OCI-LY1 (cell line): ENCODE measurements around the gene SRRM5.

ENCODE experiments used
- H2AFZ ChIP-seq: fragments of 200-600 bp; sonication (generic), shearing (Covaris generic); 2 replicates; pipeline ENCODE4 v1.6.0; 2014; ENCODE audit warnings: antibody characterized with exemption, mild to moderate bottlenecking, low read length
- H3F3A ChIP-seq: fragments of 200-600 bp; sonication (generic), shearing (Covaris generic); 2 replicates; pipeline ENCODE4 v1.6.0; 2014; ENCODE audit warnings: mild to moderate bottlenecking, antibody characterized with exemption, low read length, moderate library complexity; ENCODE audit not compliant: insufficient read depth
- H3K27ac ChIP-seq: fragments of 200-600 bp; sonication (generic); 2 replicates; pipeline ENCODE4 v1.5.1; 2014; ENCODE audit warnings: low read length, mixed run types, mild to moderate bottlenecking, low read depth; ENCODE audit not compliant: poor library complexity, severe bottlenecking
- H3K27me3 ChIP-seq: fragments of 200-600 bp; sonication (generic); 2 replicates; pipeline ENCODE4 v1.6.0; 2014; ENCODE audit warnings: antibody characterized with exemption, mild to moderate bottlenecking, low read length, moderate library complexity; ENCODE audit not compliant: insufficient read depth
- H3K36me3 ChIP-seq: fragments of 200-600 bp; sonication (generic); 2 replicates; pipeline ENCODE4 v1.6.1; 2014; ENCODE audit warnings: mild to moderate bottlenecking, antibody characterized with exemption, low read length, moderate library complexity, mixed read lengths; ENCODE audit not compliant: insufficient read depth
- H3K4me1 ChIP-seq: fragments of 200-600 bp; sonication (generic); 2 replicates; pipeline ENCODE4 v1.5.1; 2014; ENCODE audit warnings: mild to moderate bottlenecking, low read length, moderate library complexity; ENCODE audit not compliant: insufficient read depth, severe bottlenecking
- H3K4me2 ChIP-seq: fragments of 200-600 bp; sonication (generic), shearing (Covaris generic); 2 replicates; pipeline ENCODE4 v1.6.1; 2014; ENCODE audit warnings: low read length
- H3K4me3 ChIP-seq: fragments of 200-600 bp; sonication (generic); 2 replicates; pipeline ENCODE4 v1.5.1; 2014; ENCODE audit warnings: low read length, low read depth, mild to moderate bottlenecking, mixed read lengths; ENCODE audit not compliant: poor library complexity, severe bottlenecking
- H3K79me2 ChIP-seq: fragments of 200-600 bp; shearing (Covaris generic); 2 replicates; pipeline ENCODE4 v1.6.1; 2016; ENCODE audit warnings: mixed run types, low read length, mixed read lengths; ENCODE audit not compliant: insufficient read depth
- H3K9ac ChIP-seq: fragments of 200-600 bp; sonication (generic), shearing (Covaris generic); 2 replicates; pipeline ENCODE4 v1.6.1; 2014; ENCODE audit warnings: mild to moderate bottlenecking, low read length, mixed read lengths
- H3K9me2 ChIP-seq: fragments of 200-600 bp; sonication (generic), shearing (Covaris generic); 2 replicates; pipeline ENCODE4 v1.6.1; 2014; ENCODE audit warnings: low read depth, mild to moderate bottlenecking, low read length, mixed read lengths
- H3K9me3 ChIP-seq: fragments of 200-600 bp; shearing (Covaris generic); 2 replicates; pipeline ENCODE4 v1.6.1; 2014; ENCODE audit warnings: low read length, mixed read lengths
- H4K20me1 ChIP-seq: fragments of 200-600 bp; sonication (generic), shearing (Covaris generic); 2 replicates; pipeline ENCODE4 v1.6.0; 2016; ENCODE audit warnings: mild to moderate bottlenecking, low read length; ENCODE audit not compliant: insufficient read depth
- CTCF ChIP-seq: fragments of 200-600 bp; sonication (generic), shearing (Covaris generic); IDR thresholded peaks from 2 replicates; pipeline ENCODE4 v1.5.1; 2017; ENCODE audit warnings: mild to moderate bottlenecking, antibody characterized with exemption, low read length, moderate library complexity, mixed read lengths
- EZH2 ChIP-seq: fragments of 200-600 bp; sonication (generic), shearing (Covaris generic); IDR thresholded peaks from 2 replicates; pipeline ENCODE4 v1.8.0; 2017; ENCODE audit warnings: borderline replicate concordance, mixed run types, mild to moderate bottlenecking, antibody characterized with exemption, low read length, moderate library complexity, mixed read lengths

Gene SRRM5

DNA sequence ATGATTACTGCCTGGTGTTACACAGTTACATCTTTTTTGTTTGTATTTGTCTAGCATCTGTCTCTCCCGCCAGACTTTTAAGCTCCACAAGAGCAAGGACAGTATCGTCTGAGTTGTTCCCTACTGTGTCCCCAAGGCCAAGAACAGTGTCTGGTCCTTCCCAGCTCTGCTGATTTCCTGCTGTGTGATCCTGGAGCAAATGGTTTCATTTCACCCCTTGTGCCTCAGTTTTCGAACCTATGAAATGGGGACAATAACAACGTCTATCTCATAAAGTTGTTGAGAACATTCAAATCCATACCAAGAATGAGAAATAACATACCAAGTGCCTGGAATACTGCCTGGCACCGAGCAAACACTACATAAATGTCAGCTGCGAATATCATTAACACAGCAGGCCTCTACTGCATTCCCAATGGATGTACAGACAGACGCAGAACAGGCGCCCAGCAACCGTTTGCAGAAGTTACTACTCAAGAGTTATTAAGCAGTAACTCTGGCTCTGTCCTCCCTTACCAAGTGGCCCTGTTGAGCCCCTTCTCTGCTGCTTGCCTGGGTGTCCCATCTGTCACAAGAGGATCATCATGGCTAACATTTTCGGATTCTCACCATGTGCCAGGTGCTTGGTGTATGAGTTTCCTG lies 48.0 kb upstream of the SRRM5 start:
- H3K9ac ChIP-seq = no peak overlapping the region
- no peaks in the 10 kb centered on the region for H3K79me2 ChIP-seq
- no peaks in the 10 kb centered on the region for H3K9me2 ChIP-seq
- no peak for TF ChIP-seq CTCF
- TF ChIP-seq EZH2 = no peak
- peak overlapping the region; percentile 72 for H3K27ac ChIP-seq
- H3K4me3 ChIP-seq = no peak overlapping the region
- H4K20me1 ChIP-seq = no peaks in the 10 kb centered on the region
- no peak overlapping the region for H3K4me2 ChIP-seq
- H3K9me3 ChIP-seq = no peaks in the 10 kb centered on the region
- no peaks in the 10 kb centered on the region for H3F3A ChIP-seq
- peaks cover 14% of the 10 kb centered on the region; the same call in 1 of the 2 replicates for H3K36me3 ChIP-seq
- H3K27me3 ChIP-seq = no peaks in the 10 kb centered on the region
- peaks cover 28% of the 10 kb centered on the region for H3K4me1 ChIP-seq
- H2AFZ ChIP-seq = no peak overlapping the region

- no peaks in the 10 kb centered on the region for H3K27me3 ChIP-seq
- H3K36me3 ChIP-seq = peaks cover 14% of the 10 kb centered on the region; the same call in 1 of the 2 replicates
- no peak overlapping the region for H3K4me2 ChIP-seq
- no peak overlapping the region for H3K4me3 ChIP-seq
- TF ChIP-seq EZH2 (no peak), CTCF (no peak)
- no peak overlapping the region for H2AFZ ChIP-seq
- no peaks in the 10 kb centered on the region for H3K79me2 ChIP-seq
- peaks cover 28% of the 10 kb centered on the region for H3K4me1 ChIP-seq
- no peaks in the 10 kb centered on the region for H3F3A ChIP-seq
- no peak overlapping the region for H3K9ac ChIP-seq
- no peaks in the 10 kb centered on the region for H4K20me1 ChIP-seq
- H3K9me2 ChIP-seq = no peaks in the 10 kb centered on the region
- no peaks in the 10 kb centered on the region for H3K9me3 ChIP-seq
- H3K27ac ChIP-seq = no peak overlapping the region
Observed at GRCh38 chr19:43564800-43565199, 47.1 kb upstream of the SRRM5 start.

- no peaks in the 10 kb centered on the region for H3K27me3 ChIP-seq
Observed at GRCh38 chr19:43569657-43570056, 42.2 kb upstream of the SRRM5 start.

More at GRCh38 chr19:43569657-43570056, 42.2 kb upstream of the SRRM5 start:
- H3K36me3 ChIP-seq = peaks cover 16% of the 10 kb centered on the region; the same call in 1 of the 2 replicates
- H3K27ac ChIP-seq = no peak overlapping the region
- TF ChIP-seq EZH2 (no peak), CTCF (no peak)
- no peak overlapping the region for H2AFZ ChIP-seq
- no peak overlapping the region for H3K4me2 ChIP-seq
- no peaks in the 10 kb centered on the region for H3K9me2 ChIP-seq
- no peaks in the 10 kb centered on the region for H3F3A ChIP-seq
- peaks cover 8% of the 10 kb centered on the region for H3K4me1 ChIP-seq
- H3K79me2 ChIP-seq = no peaks in the 10 kb centered on the region
- no peak overlapping the region for H3K9ac ChIP-seq
- no peaks in the 10 kb centered on the region for H3K9me3 ChIP-seq
- no peaks in the 10 kb centered on the region for H4K20me1 ChIP-seq
- no peak overlapping the region for H3K4me3 ChIP-seq
